ENCODE measurements around the gene HAPLN2. TPM values are rescaled to one million over a fixed set of nuclear protein-coding genes. Genes with fewer than 3 reads are reported as not detected.

The HAPLN2 gene
- total RNA-seq, 4 donors from 2014 or later: 0.55 to 1.9 TPM; not detected in 2

GRCh38 chr1:156590326-156591180 is 28.7 kb upstream of the HAPLN2 start:
- DNase-seq: no peak
- Histone ChIP-seq H3K27me3 (no peaks in the 10 kb centered on the region), H3K27ac (peak overlapping the region; percentile 87 to 94 (median 91)), H3K4me1 (peaks cover 9 to 14% (median 11%) of the 10 kb centered on the region in 4 donors), H3K4me3 (peak overlapping the region in 1 of 4 donors; percentile 82), H3K9me3 (no peaks in the 10 kb centered on the region), H3K36me3 (no peaks in the 10 kb centered on the region)
- in situ Hi-C loops (cut with MboI; ENCODE audit: low pct_ligation_motif_present in 1 of 4, low pct_unique_long_range_greater_than_20kb in 1 of 4, low sequenced_read_pairs in 3 of 4) (no loop called here), intact Hi-C loops (cut with DNase I; ENCODE audit: low total_unique reads) (no loop called here)
- TF ChIP-seq POLR2AphosphoS5 (IDR thresholded peaks at IDR 0.05) (no peak), EP300 (IDR thresholded peaks at IDR 0.05; ENCODE audit: low read depth) (no peak), POLR2A (IDR thresholded peaks at IDR 0.05) (no peak)
- TF ChIP-seq, protein P1, sequence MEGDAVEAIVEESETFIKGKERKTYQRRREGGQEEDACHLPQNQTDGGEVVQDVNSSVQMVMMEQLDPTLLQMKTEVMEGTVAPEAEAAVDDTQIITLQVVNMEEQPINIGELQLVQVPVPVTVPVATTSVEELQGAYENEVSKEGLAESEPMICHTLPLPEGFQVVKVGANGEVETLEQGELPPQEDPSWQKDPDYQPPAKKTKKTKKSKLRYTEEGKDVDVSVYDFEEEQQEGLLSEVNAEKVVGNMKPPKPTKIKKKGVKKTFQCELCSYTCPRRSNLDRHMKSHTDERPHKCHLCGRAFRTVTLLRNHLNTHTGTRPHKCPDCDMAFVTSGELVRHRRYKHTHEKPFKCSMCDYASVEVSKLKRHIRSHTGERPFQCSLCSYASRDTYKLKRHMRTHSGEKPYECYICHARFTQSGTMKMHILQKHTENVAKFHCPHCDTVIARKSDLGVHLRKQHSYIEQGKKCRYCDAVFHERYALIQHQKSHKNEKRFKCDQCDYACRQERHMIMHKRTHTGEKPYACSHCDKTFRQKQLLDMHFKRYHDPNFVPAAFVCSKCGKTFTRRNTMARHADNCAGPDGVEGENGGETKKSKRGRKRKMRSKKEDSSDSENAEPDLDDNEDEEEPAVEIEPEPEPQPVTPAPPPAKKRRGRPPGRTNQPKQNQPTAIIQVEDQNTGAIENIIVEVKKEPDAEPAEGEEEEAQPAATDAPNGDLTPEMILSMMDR (IDR thresholded peaks at IDR 0.05): no peak
- 75 to 82% methylated on average over 6 to 10 of the region's 10 CpGs for WGBS, 2 donors (ENCODE audit: low coverage in 1 of 2)

- H3K4me1 ChIP-seq: peaks cover 9 to 14% (median 11%) of the 10 kb centered on the region in 4 donors
- peak overlapping the region; percentile 87 to 94 (median 91) for H3K27ac ChIP-seq
- intact Hi-C loops (cut with DNase I; ENCODE audit: low total_unique reads) (no loop called here), in situ Hi-C loops (cut with MboI; ENCODE audit: low pct_ligation_motif_present in 1 of 4, low pct_unique_long_range_greater_than_20kb in 1 of 4, low sequenced_read_pairs in 3 of 4) (no loop called here)
- no peaks in the 10 kb centered on the region for H3K27me3 ChIP-seq
- H3K4me3 ChIP-seq: peak overlapping the region; percentile 61 to 82 (median 68)
- DNase-seq: no peak
- no peak for TF ChIP-seq POLR2AphosphoS5 (IDR thresholded peaks at IDR 0.05)
- TF ChIP-seq POLR2A (IDR thresholded peaks at IDR 0.05): no peak
- TF ChIP-seq EP300 (IDR thresholded peaks at IDR 0.05; ENCODE audit: low read depth): no peak
- TF ChIP-seq, protein P1 (IDR thresholded peaks at IDR 0.05): no peak
- peaks cover 0 to 5% (median 0%) of the 10 kb centered on the region in 4 donors for H3K36me3 ChIP-seq
- WGBS, 2 donors (ENCODE audit: low coverage in 1 of 2): 15 to 20% methylated on average over 6 of the region's 6 CpGs
- H3K9me3 ChIP-seq: no peaks in the 10 kb centered on the region
These were observed 28.1 kb upstream of the HAPLN2 start for GRCh38 chr1:156591181-156591431.

DNA sequence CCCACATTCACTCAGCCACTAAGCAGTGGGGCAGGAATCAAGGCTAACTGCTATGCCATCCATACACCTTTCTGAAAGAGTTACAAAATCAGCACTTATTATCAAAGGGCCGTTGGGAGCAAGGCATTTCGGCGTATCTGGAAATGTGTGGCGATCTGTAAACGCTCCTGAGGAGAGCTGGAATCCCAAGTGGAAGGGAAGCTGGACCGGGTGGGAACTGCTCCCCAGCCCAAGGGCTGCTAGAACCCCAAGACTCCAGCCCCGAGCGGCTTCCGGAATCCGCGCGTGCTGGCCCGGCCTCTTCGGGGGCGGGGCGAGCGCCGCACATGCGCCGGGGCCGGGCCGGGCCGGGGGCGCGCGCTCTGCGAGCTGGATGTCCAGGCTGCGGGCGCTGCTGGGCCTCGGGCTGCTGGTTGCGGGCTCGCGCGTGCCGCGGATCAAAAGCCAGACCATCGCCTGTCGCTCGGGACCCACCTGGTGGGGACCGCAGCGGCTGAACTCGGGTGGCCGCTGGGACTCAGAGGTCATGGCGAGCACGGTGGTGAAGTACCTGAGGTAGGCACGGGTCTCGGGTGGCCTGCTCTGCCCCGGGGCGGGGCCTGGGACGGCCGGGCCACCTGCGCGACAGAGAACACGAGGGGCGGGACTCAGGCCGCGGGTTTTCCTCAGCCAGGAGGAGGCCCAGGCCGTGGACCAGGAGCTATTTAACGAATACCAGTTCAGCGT is 27.6 kb upstream of the HAPLN2 start, which contains the start of gene NAXE:
Gene NAXE, plus strand, starts transcription at position 345 of the 726 bp plus-strand sequence. Its CDS starts 29 bp downstream, at position 374.
- Histone ChIP-seq H3K4me3 (peak within 1 kb of the TSS; percentile 61 to 97 (median 78)), H3K4me1 (peaks cover 9 to 14% (median 11%) of the 10 kb centered on the region in 4 donors), H3K27ac (peak within 1 kb of the TSS; percentile 87 to 94 (median 91)), H3K36me3 (peaks cover 0 to 9% (median 0%) of the 10 kb centered on the region in 4 donors), H3K9me3 (no peaks in the 10 kb centered on the region), H3K27me3 (no peaks in the 10 kb centered on the region)
- 0% methylated on average over 39 of the region's 60 CpGs; no CpG with 5 or more reads in 1 of the 2 donors for WGBS, 2 donors (ENCODE audit: low coverage in 1 of 2)
- TF ChIP-seq, protein P1 (IDR thresholded peaks at IDR 0.05): no peak
- TF ChIP-seq POLR2AphosphoS5 (IDR thresholded peaks at IDR 0.05): peak; percentile 59 to 69 (median 68)
- peak; percentile 76 for TF ChIP-seq POLR2A (IDR thresholded peaks at IDR 0.05)
- TF ChIP-seq EP300 (IDR thresholded peaks at IDR 0.05; ENCODE audit: low read depth): no peak
- intact Hi-C loops (cut with DNase I; ENCODE audit: low total_unique reads) (no loop called here), in situ Hi-C loops (cut with MboI; ENCODE audit: low pct_ligation_motif_present in 1 of 4, low pct_unique_long_range_greater_than_20kb in 1 of 4, low sequenced_read_pairs in 3 of 4) (no loop called here)
- peak; percentile 82 for DNase-seq

Data from transverse colon (tissue), 4 donors.